Ovary (tissue), 3 donors: ENCODE results near the gene TRIM26.

Experiments
- CTCF ChIP-seq, 3 donors: fragments of 450-650 bp in 2 of 3; fragments of 200-600 bp in 1 of 3; IDR thresholded peaks; one replicate each; pipeline versions ENCODE4 v1.5.1 to v1.8.0; 2016 to 2022; ENCODE audit warnings: antibody characterized with exemption in 3 of 3, mild to moderate bottlenecking in 1 of 3
- POLR2A ChIP-seq: fragments of 450-650 bp; IDR thresholded peaks from one replicate; pipeline ENCODE4 v1.6.1; 2017; ENCODE audit warnings: antibody characterized with exemption, mild to moderate bottlenecking, moderate library complexity
- donor health status: DM: no; HTN: no; CAD: no.

GRCh38 chr6:30219244-30219643, 6.0 kb upstream of the TRIM26 start:
- TF ChIP-seq POLR2A = no peak
- TF ChIP-seq CTCF (IDR thresholded peaks at IDR 0.05) = peak in 2 of 3 donors; percentile 11 to 38
